A549 treated with GW870086 at 1 μM for 4 hours (cell line): ENCODE measurements around the gene HEXD. TPM values are rescaled to one million over a fixed set of nuclear protein-coding genes. Genes with fewer than 3 reads are reported as not detected.

Source experiments
- total RNA-seq: library from RNA; stranded (reverse); fragments of 200-300 nt; extraction: Qiagen RNA extraction; gene quantifications from 5 replicates; pipeline ENCODE4 v1.2.3, GENCODE V29; 2022; ENCODE audit warnings: low read depth

HEXD gene
- total RNA-seq: 11.8 to 13.7 TPM (median 12.8 TPM) in 5 replicates

DNA sequence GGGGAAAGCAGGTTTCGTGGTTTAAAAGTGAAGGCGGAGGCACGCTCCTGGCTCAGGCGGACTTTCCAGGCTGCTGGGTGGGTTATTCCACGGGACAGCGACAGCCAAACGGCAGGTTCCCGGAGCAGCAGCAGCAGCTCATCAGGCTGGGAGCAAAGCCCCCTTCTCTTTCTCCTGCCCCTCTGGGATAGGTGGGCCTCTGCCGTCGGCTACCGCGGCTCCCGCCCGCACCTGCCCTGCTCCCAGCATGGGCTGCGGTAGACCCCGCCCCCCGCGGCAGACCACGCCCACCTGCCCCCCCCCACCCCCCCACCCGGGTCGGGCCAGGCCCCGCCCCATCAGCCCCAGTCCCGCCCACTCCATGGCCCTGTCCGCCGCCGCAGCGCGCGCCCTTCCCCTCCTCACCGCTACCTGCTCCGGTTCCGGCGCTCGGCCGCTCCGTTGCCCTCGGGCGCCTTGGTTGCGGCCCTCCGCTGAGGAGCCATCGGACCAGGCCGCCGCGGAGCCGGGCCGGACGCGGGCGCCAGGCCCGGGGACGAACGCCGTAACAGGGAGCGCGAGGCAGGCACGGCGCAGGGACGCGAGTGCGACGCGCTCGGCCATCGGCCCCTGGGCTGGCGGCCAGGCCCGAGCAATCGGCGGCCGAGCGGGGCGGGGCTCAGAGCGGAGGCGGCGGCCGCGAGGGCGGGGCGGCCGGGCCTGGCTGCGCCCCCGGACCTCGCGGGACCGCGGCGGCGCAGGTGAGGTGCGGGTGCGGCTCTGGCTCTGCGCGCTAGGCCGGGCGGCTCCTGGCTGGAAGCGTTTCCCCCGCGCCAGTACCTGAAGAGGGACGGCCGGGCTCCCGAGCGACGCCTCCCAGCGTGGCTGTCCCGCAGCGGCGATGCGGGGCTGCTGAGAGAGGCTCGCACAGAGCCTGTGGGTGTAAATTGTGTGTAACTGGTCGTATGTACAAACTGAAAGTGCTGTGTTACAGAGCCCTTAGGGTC, at the start of gene HEXD, which contains the start of gene OGFOD3:
Gene HEXD (plus strand): TSS at position 347 of the 986 bp plus-strand sequence. CDS start 1,453 bp downstream, outside the sequence.
Gene OGFOD3 (minus strand): TSS at position 586 of the 986 bp plus-strand sequence. CDS start 101 bp downstream, at position 485.

GRCh38 chr17:82371333-82372248, 46.6 kb upstream of the HEXD start, which contains the start of gene UTS2R:
UTS2R (plus strand) TSS chr17:82371765; CDS start chr17:82374325, 2,560 bp downstream.

GRCh38 chr17:82450357-82451106, 32.4 kb downstream of the HEXD start, which contains the start of gene CYBC1:
CYBC1 (minus strand) TSS chr17:82450752; CDS start chr17:82449254, 1,498 bp downstream.

DNA sequence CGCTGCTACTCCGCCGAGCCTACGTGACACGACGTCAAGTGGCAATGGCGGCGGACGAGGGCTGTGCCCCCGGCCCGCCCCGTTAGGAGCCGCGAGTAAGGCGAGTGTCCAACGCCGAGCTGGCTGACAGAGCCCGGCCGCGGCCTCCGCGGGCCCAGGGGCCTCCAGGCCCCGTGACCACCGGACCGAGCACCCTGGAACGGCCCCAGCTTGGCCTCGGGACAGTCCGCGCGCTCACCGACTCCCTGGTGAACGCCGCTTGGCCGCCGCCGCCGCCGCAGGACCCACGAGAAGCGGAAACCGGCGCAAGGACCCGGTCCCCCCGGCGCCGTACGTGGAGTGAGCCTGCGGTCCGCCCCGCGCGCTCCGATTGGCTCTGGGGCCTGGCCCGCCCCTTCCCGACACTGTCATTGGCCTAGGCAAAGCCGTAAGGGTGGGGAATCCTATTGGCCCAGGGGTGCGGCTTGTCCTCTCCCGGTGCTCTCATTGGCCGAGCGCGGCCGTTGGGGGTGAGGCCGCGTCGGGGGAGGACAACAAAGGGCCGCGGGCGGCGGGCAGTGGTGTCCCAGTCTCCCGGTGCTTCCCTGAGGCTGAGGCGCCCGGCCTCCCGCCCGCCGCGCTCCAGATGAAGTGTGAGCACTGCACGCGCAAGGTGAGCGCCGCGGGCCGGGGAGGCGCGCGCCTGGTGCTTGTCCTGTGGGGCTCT, 40.2 kb downstream of the HEXD start, which contains the start of gene NARF:
Gene NARF (plus strand): TSS at position 563 of the 706 bp plus-strand sequence. CDS start 63 bp downstream, at position 626.

Other genes with a start within 250 kb of the HEXD start
- 21.3 to 30.1 TPM (median 28.8 TPM) in 5 replicates for gene CCDC57, start 205.5 kb upstream of the HEXD start, total RNA-seq
- gene SLC16A3, start 189.3 kb upstream of the HEXD start, total RNA-seq: 130 to 166 TPM (median 152 TPM) in 5 replicates
- 200 to 236 TPM (median 232 TPM) in 5 replicates for gene CSNK1D, start 144.6 kb upstream of the HEXD start, total RNA-seq
- 0.16 to 0.42 TPM in 2 of 5 replicates, not detected in the others for gene CD7, start 100.7 kb upstream of the HEXD start, total RNA-seq
- 1.6 to 2.8 TPM (median 1.7 TPM) in 5 replicates for gene SECTM1, start 84.6 kb upstream of the HEXD start, total RNA-seq
- gene TEX19, start 59.1 kb upstream of the HEXD start, total RNA-seq: 0.37 to 0.51 TPM (median 0.45 TPM) in 5 replicates
- not detected in 5 replicates for gene UTS2R, start 46.6 kb upstream of the HEXD start, total RNA-seq
- 18.1 to 26.4 TPM (median 24.5 TPM) in 5 replicates for gene OGFOD3, start 239 bp downstream of the HEXD start, total RNA-seq
- 48.7 to 58.6 TPM (median 55.5 TPM) in 5 replicates for gene CYBC1, start 32.4 kb downstream of the HEXD start, total RNA-seq
- gene NARF, start 40.4 kb downstream of the HEXD start, total RNA-seq: 47.7 to 55.1 TPM (median 52.0 TPM) in 5 replicates
- 48.3 to 61.1 TPM (median 53.7 TPM) in 5 replicates for gene FOXK2, start 101.4 kb downstream of the HEXD start, total RNA-seq
- 90.4 to 100 TPM (median 93.7 TPM) in 5 replicates for gene WDR45B, start 230.1 kb downstream of the HEXD start, total RNA-seq